Breast epithelium (tissue), 4 donors: ENCODE results near the gene TNRC18. TPM values are rescaled to one million over a fixed set of nuclear protein-coding genes. Genes with fewer than 3 reads are reported as not detected.

Experiments used
- DNase-seq, 2 donors: peaks; one replicate each; pipeline ENCODE4 v3.0.0-alpha.2; 2019; ENCODE audit warnings: low spot score in 2 of 2
- H3K27ac ChIP-seq, 2 donors: fragments of 200-600 bp; sonication (generic) in 1 of 2; one replicate each; pipeline ENCODE4 v1.5.1; 2016 to 2019; ENCODE audit warnings: mild to moderate bottlenecking in 1 of 2
- H3K27me3 ChIP-seq, 2 donors: fragments of 200-600 bp; sonication (generic) in 1 of 2; one replicate each; pipeline versions ENCODE4 v1.5.1 to v1.6.0; 2017 to 2019; ENCODE audit warnings: control low read depth in 1 of 2, mild to moderate bottlenecking in 1 of 2
- H3K36me3 ChIP-seq: fragments of 200-600 bp; one replicate; pipeline ENCODE4 v1.5.1; 2019
- H3K4me1 ChIP-seq, 2 donors: fragments of 200-600 bp; sonication (generic); one replicate each; pipeline ENCODE4 v1.5.1; 2016 to 2019; ENCODE audit warnings: control low read depth in 1 of 2
- H3K4me3 ChIP-seq, 3 donors: fragments of 200-600 bp; sonication (generic); 1 replicate in 2 of 3; 2 replicates in 1 of 3; pipeline ENCODE4 v1.5.1; 2016 to 2019; ENCODE audit warnings: mild to moderate bottlenecking in 3 of 3, moderate library complexity in 2 of 3
- H3K9me3 ChIP-seq, 2 donors: fragments of 200-600 bp; sonication (generic) in 1 of 2; one replicate each; pipeline ENCODE4 v1.5.1; 2016 to 2019; ENCODE audit warnings: control low read depth in 1 of 2
- POLR2A ChIP-seq: fragments of 450-650 bp; IDR thresholded peaks from one replicate; pipeline ENCODE4 v1.6.1; 2016; ENCODE audit warnings: antibody characterized with exemption, mild to moderate bottlenecking, moderate library complexity
- POLR2AphosphoS5 ChIP-seq, 3 donors: sonication (generic); formaldehyde crosslinking; IDR thresholded peaks; one replicate each; pipeline ENCODE4 v1.6.1; 2017; ENCODE audit warnings: antibody characterized with exemption in 3 of 3
- intact Hi-C: fragments of 100-400 bp; cut with DNase I; formaldehyde crosslinking; loops from one replicate; pipeline ENCODE4 v1.15.1; 2023; ENCODE audit warnings: low total_unique reads
- total RNA-seq, 3 donors: library from RNA; depleted of rRNA; stranded (reverse); fragments of >200 nt; gene quantifications; one replicate each; pipeline ENCODE4 v1.1.0, GENCODE V29; 2016
- TF ChIP-seq, protein P1 (sequence below), 3 donors: fragments of 450-650 bp; IDR thresholded peaks; one replicate each; pipeline ENCODE4 v1.5.1; 2016 to 2017; ENCODE audit warnings: antibody characterized with exemption in 3 of 3, mild to moderate bottlenecking in 3 of 3, moderate library complexity in 3 of 3

The TNRC18 gene
- total RNA-seq, 3 donors from 2014 or later = 32.2 to 72.4 (median 36.9) TPM

GRCh38 chr7:5351507-5352265 lies 71.9 kb downstream of the TNRC18 start:
- no peaks in the 10 kb centered on the region for H3K27me3 ChIP-seq
- H3K4me3 ChIP-seq = peak overlapping the region in 1 of 3 donors; percentile 22
- H3K36me3 ChIP-seq = no peaks in the 10 kb centered on the region
- TF ChIP-seq, protein P1, sequence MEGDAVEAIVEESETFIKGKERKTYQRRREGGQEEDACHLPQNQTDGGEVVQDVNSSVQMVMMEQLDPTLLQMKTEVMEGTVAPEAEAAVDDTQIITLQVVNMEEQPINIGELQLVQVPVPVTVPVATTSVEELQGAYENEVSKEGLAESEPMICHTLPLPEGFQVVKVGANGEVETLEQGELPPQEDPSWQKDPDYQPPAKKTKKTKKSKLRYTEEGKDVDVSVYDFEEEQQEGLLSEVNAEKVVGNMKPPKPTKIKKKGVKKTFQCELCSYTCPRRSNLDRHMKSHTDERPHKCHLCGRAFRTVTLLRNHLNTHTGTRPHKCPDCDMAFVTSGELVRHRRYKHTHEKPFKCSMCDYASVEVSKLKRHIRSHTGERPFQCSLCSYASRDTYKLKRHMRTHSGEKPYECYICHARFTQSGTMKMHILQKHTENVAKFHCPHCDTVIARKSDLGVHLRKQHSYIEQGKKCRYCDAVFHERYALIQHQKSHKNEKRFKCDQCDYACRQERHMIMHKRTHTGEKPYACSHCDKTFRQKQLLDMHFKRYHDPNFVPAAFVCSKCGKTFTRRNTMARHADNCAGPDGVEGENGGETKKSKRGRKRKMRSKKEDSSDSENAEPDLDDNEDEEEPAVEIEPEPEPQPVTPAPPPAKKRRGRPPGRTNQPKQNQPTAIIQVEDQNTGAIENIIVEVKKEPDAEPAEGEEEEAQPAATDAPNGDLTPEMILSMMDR (IDR thresholded peaks at IDR 0.05) = no peak
- no peak for TF ChIP-seq POLR2AphosphoS5 (IDR thresholded peaks at IDR 0.05)
- no peak for TF ChIP-seq POLR2A
- peaks cover 7 to 16% of the 10 kb centered on the region in 2 donors for H3K4me1 ChIP-seq
- H3K27ac ChIP-seq = peak overlapping the region in 1 of 2 donors; percentile 43
- intact Hi-C loops = no loop called here
- DNase-seq = no peak
- no peaks in the 10 kb centered on the region for H3K9me3 ChIP-seq

- H3K36me3 ChIP-seq = no peaks in the 10 kb centered on the region
- peaks cover 7 to 16% of the 10 kb centered on the region in 2 donors for H3K4me1 ChIP-seq
- intact Hi-C loops = no loop called here
- peak overlapping the region in 1 of 3 donors; percentile 22 for H3K4me3 ChIP-seq
- H3K27me3 ChIP-seq = no peaks in the 10 kb centered on the region
- TF ChIP-seq POLR2AphosphoS5 (IDR thresholded peaks at IDR 0.05) (no peak), POLR2A (no peak)
- TF ChIP-seq, protein P1 (IDR thresholded peaks at IDR 0.05) = no peak
- no peak for DNase-seq
- H3K9me3 ChIP-seq = no peaks in the 10 kb centered on the region
- peak overlapping the region in 1 of 2 donors; percentile 43 for H3K27ac ChIP-seq
These were observed 72.8 kb downstream of the TNRC18 start for GRCh38 chr7:5350600-5351385.

DNA sequence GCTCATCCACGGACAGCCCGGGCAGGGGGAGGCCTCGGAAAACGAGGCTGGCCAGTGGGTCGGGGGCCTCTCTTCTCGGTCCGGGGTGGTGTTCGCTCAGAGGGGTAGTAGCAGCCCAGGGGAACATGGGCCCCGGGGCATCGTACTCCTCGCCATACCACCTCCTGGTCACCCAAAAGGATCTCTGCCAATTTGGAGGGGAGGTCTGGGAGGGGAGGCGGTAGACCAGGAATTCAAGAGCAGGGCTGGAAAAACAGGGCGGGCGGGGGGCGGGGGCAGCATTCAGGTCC lies 73.5 kb downstream of the TNRC18 start:
- Histone ChIP-seq H3K27ac (peak overlapping the region in 1 of 2 donors; percentile 4), H3K4me1 (peaks cover 4 to 13% of the 10 kb centered on the region in 2 donors), H3K27me3 (no peaks in the 10 kb centered on the region), H3K36me3 (peaks cover 7% of the 10 kb centered on the region), H3K4me3 (no peak overlapping the region), H3K9me3 (no peaks in the 10 kb centered on the region)
- TF ChIP-seq POLR2A = no peak
- TF ChIP-seq POLR2AphosphoS5 (IDR thresholded peaks at IDR 0.05) = no peak
- TF ChIP-seq, protein P1 (IDR thresholded peaks at IDR 0.05) = no peak
- no peak for DNase-seq
- intact Hi-C loops = no loop called here

DNA sequence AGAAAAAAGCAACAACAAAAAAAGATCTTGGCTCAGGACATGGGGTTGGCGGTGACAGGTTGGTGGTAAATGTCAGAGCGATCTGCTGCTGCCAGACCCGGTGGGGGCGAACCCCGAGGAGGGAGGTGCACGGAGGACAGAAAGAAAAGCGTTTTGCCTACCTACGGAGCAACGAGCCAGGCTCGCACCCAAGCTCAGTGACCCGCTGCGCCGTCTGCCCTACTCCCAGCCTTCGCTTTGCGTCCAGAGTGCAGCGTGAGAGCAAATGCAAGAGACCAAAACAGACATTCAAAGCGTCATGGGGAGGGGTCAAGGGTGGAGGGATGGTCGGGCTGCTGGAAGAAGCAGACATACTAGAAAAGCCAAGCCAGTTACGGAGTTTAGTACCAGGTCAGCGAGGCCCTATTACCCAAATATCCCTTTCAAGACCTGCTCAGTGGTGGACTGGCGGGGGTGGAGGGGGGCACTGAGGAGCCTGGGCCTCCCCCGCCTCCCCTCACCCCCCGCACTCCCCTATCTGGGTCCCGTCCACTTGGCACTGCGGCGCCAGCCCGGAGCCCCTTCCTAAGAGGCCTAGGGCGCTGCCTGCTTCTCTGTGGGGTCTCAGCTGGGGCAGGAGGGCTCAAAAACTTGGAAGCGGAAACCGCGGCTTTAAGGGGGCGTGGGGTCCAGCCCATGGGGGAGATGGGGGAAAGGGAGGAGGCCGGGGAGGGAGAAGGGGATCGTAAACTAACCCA lies 74.0 kb downstream of the TNRC18 start:
- no peaks in the 10 kb centered on the region for H3K27me3 ChIP-seq
- peaks cover 12% of the 10 kb centered on the region for H3K36me3 ChIP-seq
- H3K27ac ChIP-seq = peak overlapping the region in 1 of 2 donors; percentile 4
- intact Hi-C loops = no loop called here
- peaks cover 0 to 2% of the 10 kb centered on the region in 2 donors for H3K9me3 ChIP-seq
- no peak for DNase-seq
- H3K4me1 ChIP-seq = peaks cover 0 to 10% of the 10 kb centered on the region in 2 donors
- H3K4me3 ChIP-seq = no peak overlapping the region
- TF ChIP-seq, protein P1 (IDR thresholded peaks at IDR 0.05) = no peak
- TF ChIP-seq POLR2A = no peak
- TF ChIP-seq POLR2AphosphoS5 (IDR thresholded peaks at IDR 0.05) = no peak
